BE2C (cell line): ENCODE measurements around the gene MEF2D.

Source experiments
- DNase-seq: peaks from one replicate; pipeline ENCODE4 v3.0.0-alpha.2; 2020
- H3K27me3 ChIP-seq: fragments of 250-450 bp; sonication (Bioruptor Pico); 2 replicates; pipeline ENCODE4 v1.5.1; 2020; ENCODE audit warnings: mild to moderate bottlenecking
- H3K36me3 ChIP-seq: fragments of 250-450 bp; sonication (Bioruptor Pico); 2 replicates; pipeline ENCODE4 v1.5.1; 2020; ENCODE audit warnings: mild to moderate bottlenecking
- H3K4me1 ChIP-seq: fragments of 250-450 bp; sonication (Bioruptor Pico); 2 replicates; pipeline ENCODE4 v1.5.1; 2020
- H3K4me3 ChIP-seq: 2 replicates; pipeline ENCODE4 v1.5.1; 2011; ENCODE audit warnings: low read depth, low read length
- H3K9me3 ChIP-seq: fragments of 250-450 bp; sonication (Bioruptor Pico); 2 replicates; pipeline ENCODE4 v1.5.1; 2020
- TF ChIP-seq, protein P1 (sequence below): IDR thresholded peaks from 2 replicates; pipeline ENCODE4 v1.5.1; 2012; ENCODE audit warnings: mild to moderate bottlenecking, low read depth, low read length

Gene MEF2D

DNA sequence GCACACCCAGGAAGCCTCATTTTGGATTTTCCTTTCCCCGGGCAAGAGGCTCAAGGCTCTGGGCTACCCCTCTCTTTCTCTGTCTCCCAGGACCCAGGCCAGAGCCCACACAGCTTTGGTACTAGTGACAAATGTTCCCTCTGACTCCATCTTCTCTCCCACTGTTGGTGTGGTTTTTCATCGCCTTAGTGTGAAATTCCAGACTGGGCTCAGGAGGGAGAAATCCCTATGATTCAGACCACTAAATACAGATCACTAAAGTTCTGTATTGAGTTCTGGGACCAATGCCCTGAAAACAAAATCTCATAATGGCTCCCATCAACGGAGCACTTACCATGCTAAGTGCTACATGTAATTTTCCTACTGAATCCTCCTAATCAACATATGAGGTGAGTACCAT is 45.7 kb upstream of the MEF2D start:
- Histone ChIP-seq H3K4me1 (no peaks in the 10 kb centered on the region), H3K36me3 (peaks cover 6% of the 10 kb centered on the region; the same call in 1 of the 2 replicates), H3K27me3 (no peaks in the 10 kb centered on the region), H3K4me3 (no peak overlapping the region), H3K9me3 (no peaks in the 10 kb centered on the region)
- TF ChIP-seq, protein P1, sequence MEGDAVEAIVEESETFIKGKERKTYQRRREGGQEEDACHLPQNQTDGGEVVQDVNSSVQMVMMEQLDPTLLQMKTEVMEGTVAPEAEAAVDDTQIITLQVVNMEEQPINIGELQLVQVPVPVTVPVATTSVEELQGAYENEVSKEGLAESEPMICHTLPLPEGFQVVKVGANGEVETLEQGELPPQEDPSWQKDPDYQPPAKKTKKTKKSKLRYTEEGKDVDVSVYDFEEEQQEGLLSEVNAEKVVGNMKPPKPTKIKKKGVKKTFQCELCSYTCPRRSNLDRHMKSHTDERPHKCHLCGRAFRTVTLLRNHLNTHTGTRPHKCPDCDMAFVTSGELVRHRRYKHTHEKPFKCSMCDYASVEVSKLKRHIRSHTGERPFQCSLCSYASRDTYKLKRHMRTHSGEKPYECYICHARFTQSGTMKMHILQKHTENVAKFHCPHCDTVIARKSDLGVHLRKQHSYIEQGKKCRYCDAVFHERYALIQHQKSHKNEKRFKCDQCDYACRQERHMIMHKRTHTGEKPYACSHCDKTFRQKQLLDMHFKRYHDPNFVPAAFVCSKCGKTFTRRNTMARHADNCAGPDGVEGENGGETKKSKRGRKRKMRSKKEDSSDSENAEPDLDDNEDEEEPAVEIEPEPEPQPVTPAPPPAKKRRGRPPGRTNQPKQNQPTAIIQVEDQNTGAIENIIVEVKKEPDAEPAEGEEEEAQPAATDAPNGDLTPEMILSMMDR: no peak
- no peak for DNase-seq

DNA sequence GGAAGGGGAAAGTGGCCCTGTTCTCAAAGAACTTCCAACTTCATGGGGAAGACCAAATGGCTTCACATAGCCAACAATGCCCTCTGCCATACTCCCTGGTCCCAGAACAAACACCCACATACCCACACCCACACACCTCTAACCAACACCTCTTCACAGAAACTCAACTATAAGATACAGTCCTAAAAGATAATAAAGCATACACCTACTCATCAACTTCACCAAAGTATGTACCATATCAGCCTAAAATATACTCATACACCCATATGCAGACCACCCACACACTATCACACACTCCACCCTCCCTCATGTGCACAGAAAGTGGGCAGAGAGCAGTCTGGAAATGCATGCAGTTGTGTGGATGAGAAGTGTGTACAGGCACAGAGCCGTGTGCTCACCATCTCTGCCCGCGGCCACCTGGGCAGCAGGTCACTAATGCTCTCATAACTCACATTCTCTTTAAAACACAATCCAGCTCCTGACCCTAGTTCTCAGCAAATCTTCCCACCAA is 44.1 kb upstream of the MEF2D start:
- H3K27me3 ChIP-seq: no peaks in the 10 kb centered on the region
- H3K4me3 ChIP-seq: no peak overlapping the region
- no peaks in the 10 kb centered on the region for H3K4me1 ChIP-seq
- H3K36me3 ChIP-seq: peaks cover 6% of the 10 kb centered on the region; the same call in 1 of the 2 replicates
- no peaks in the 10 kb centered on the region for H3K9me3 ChIP-seq
- DNase-seq: no peak
- TF ChIP-seq, protein P1: no peak

DNA sequence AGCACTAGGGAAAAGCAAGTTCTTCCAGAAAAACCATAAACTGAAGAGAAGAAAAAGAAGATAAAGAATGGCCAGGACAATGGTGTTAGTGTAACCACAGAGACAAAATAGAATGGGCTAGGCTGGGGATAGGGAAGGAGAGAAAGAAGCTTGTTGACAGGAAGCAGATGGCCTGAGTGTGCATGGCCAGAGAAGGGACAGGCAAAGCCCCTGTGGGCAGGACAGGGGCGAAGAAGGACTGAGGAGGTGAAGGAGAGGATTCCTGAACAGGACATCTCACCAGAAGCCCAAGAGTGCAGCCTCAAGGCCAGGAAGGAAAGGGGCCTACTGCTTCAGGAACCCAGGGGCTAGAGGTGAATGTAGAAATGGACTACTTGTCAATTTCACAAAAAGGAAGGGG is 42.5 kb upstream of the MEF2D start:
- H3K9me3 ChIP-seq: no peaks in the 10 kb centered on the region
- no peaks in the 10 kb centered on the region for H3K4me1 ChIP-seq
- H3K27me3 ChIP-seq: no peaks in the 10 kb centered on the region
- no peak for DNase-seq
- peaks cover 11% of the 10 kb centered on the region for H3K36me3 ChIP-seq
- TF ChIP-seq, protein P1: no peak
- H3K4me3 ChIP-seq: no peak overlapping the region

DNA sequence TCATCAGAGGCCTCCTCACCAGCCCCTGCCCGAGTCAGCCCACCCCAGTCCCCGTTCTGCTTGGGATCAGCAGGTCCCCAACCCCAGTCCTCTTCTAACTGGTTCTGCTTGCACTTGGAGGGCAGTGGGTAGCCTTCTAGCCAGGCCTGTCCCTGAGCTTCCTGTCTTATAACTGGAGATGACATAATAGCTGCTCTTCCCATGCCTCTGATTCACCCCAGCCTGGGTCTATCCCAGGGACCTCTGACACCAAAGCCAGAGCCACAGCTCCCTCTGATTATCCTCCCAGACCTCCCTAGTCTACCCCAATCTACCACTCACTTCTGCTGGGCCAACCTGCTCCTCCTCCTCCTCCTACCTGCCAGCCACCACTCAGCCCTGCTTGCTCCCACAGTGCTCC is 40.4 kb upstream of the MEF2D start:
- TF ChIP-seq, protein P1: no peak
- Histone ChIP-seq H3K27me3 (no peaks in the 10 kb centered on the region), H3K9me3 (no peaks in the 10 kb centered on the region), H3K4me3 (no peak overlapping the region), H3K36me3 (peaks cover 11% of the 10 kb centered on the region), H3K4me1 (no peaks in the 10 kb centered on the region)
- DNase-seq: no peak

DNA sequence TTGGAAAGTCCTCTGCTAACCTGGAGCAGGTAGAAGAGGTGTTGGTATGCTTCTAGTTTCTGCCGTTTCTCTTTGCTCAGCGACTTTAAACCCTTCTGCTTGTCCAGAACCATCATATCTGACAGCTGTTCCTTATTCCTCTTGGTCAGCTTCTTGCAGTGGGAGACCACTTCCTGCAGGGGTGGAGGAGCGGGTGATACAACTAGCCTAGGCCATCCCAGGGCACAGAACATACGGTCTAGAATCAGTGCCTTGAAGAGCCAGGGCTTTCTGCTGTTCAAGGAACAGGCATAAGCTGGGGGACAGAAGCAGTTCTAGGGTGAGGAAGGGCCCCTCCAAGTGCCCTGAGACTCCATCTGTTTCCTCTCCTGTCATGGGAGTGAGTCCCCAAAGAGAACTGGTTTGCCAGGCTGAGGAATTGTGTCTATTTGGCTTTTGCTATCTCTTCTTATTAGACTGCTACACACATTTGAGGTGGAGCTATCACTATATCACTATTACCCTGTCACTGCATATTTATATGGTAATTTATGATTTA is 39.3 kb upstream of the MEF2D start:
- no peaks in the 10 kb centered on the region for H3K4me1 ChIP-seq
- no peak overlapping the region for H3K4me3 ChIP-seq
- peaks cover 11% of the 10 kb centered on the region for H3K36me3 ChIP-seq
- TF ChIP-seq, protein P1: no peak
- no peak for DNase-seq
- no peaks in the 10 kb centered on the region for H3K27me3 ChIP-seq
- no peaks in the 10 kb centered on the region for H3K9me3 ChIP-seq

DNA sequence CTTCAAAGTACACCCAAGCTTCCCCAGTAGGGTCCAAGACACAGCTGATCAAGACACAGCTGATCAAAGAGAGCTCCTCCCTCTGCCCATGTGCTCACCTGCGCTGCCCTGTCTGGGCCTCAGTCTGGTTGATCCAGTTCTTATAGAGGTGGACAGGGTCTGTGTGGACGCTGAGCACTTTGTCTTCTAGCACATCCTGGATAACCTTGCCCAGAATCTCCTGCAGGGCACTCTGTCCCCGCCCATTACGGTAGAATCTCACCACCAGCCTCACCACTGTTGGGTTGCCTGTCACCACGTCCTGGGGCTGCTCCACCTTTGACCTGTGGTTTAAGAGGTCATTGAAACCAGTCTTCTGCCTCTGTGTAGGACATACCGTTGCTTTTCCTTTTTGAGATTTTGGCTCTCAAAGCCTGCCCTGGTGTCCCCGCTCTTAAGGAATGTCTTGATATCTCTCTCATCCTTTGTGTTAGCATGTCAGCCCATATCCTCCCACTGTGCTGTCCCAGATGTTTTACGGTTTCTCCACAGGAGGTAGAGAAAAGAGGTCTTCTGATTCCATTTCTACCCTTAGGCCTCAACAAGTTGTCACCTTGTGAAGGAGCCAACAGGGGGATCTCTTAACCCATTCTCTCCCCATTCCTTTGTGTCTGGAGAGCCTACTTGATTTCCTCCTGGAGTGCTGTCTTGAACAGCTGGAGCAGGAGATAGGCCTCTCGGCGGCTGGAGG is 38.3 kb upstream of the MEF2D start:
- Histone ChIP-seq H3K27me3 (no peaks in the 10 kb centered on the region), H3K4me3 (no peak overlapping the region), H3K9me3 (no peaks in the 10 kb centered on the region), H3K36me3 (peaks cover 11% of the 10 kb centered on the region), H3K4me1 (no peaks in the 10 kb centered on the region)
- TF ChIP-seq, protein P1: no peak
- no peak for DNase-seq
